HepG2 (cell line): ENCODE data around the gene DIP2C. TPM values are rescaled to one million over a fixed set of nuclear protein-coding genes. Genes with fewer than 3 reads are reported as not detected.

ENCODE experiments used
- ATAC-seq: fragments of 200-7000 bp; cut with Tn5 transposase; 3 replicates; pipeline ENCODE4 v1.9.1; 2020; ENCODE audit warnings: mild to moderate bottlenecking, moderate library complexity
- BruUV-seq: library from RNA; stranded (reverse); fragments of 400-500 nt; replicated peaks from 2 replicates; lab custom pipeline; 2021; lab: Mats Ljungman, UMichigan
- CTCF ChIA-PET: fragments of 300-600 bp; formaldehyde crosslinking; extraction: SDS; loops from one replicate; lab custom pipeline; 2021; ENCODE audit warnings: low total read pairs, inconsistent platforms, low intra/inter-chr PET ratio; lab: Yijun Ruan, JAX
- POLR2A ChIA-PET: fragments of 350-600 bp; sonication (Branson Sonifier 250); formaldehyde crosslinking; loops from one replicate; lab custom pipeline; 2020; ENCODE audit warnings: antibody characterized with exemption, inconsistent platforms; lab: Yijun Ruan, JAX
- DNase-seq: peaks from one replicate; pipeline ENCODE4 v3.0.0-alpha.2; 2015; ENCODE audit warnings: low spot score
- FAIRE-seq: peaks from 3 replicates; lab custom pipeline; 2011; peaks lifted over from hg19 to GRCh38; lab: Jason Lieb, UNC
- H2AFZ ChIP-seq: one replicate; pipeline ENCODE4 v1.6.1; 2011; ENCODE audit warnings: low read length, inconsistent platforms
- H3K27ac ChIP-seq: fragments of 300-600 bp; 3 replicates; pipeline ENCODE4 v1.8.0; 2011; ENCODE audit warnings: mixed run types, mild to moderate bottlenecking, mixed read lengths, low read length, inconsistent platforms; ENCODE audit not compliant: insufficient read depth; ENCODE audit errors: extremely low read length
- H3K27me3 ChIP-seq, 2 experiments: fragments of 200-600 bp in 1 of 2; 2 replicates in 1 of 2; 3 replicates in 1 of 2; pipeline versions ENCODE4 v1.6.0 to v1.8.0; 2011; ENCODE audit warnings: low read length in 2 of 2, mild to moderate bottlenecking in 2 of 2, moderate library complexity in 2 of 2, inconsistent platforms in 1 of 2; ENCODE audit not compliant: insufficient read depth in 2 of 2, control insufficient read depth in 1 of 2
- H3K36me3 ChIP-seq, 2 experiments: fragments of 200-600 bp in 1 of 2; replicated peaks in 1 of 2; 2 replicates in 1 of 2; 3 replicates in 1 of 2; pipeline versions ENCODE4 v1.5.1 to v1.8.0; 2011; ENCODE audit warnings: low read length in 2 of 2, inconsistent platforms in 1 of 2; ENCODE audit not compliant: insufficient read depth in 2 of 2, control insufficient read depth in 1 of 2
- H3K4me1 ChIP-seq: 2 replicates; pipeline ENCODE4 v1.5.1; 2012; ENCODE audit warnings: low read length, inconsistent platforms; ENCODE audit not compliant: insufficient read depth
- H3K4me2 ChIP-seq: 2 replicates; pipeline ENCODE4 v1.6.0; 2011; ENCODE audit warnings: low read depth, low read length, inconsistent platforms
- H3K4me3 ChIP-seq, 3 experiments: fragments of 200-600 bp in 1 of 3; sonication (generic), shearing (Covaris generic) in 1 of 3; replicated peaks in 1 of 3; 2 replicates each; pipeline ENCODE4 v1.5.1; 2011 to 2016; ENCODE audit warnings: low read length in 3 of 3, inconsistent platforms in 2 of 3, low read depth in 2 of 3, mild to moderate bottlenecking in 2 of 3, control low read depth in 1 of 3, mixed read lengths in 1 of 3; ENCODE audit not compliant: insufficient read depth in 1 of 3
- H3K79me2 ChIP-seq: one replicate; pipeline ENCODE4 v1.6.1; 2011; ENCODE audit warnings: low read length, inconsistent platforms; ENCODE audit not compliant: insufficient read depth
- H3K9ac ChIP-seq: 2 replicates; pipeline ENCODE4 v1.6.0; 2011; ENCODE audit warnings: mild to moderate bottlenecking, low read depth, low read length, inconsistent platforms; ENCODE audit not compliant: insufficient read depth
- H3K9me3 ChIP-seq: 2 replicates; pipeline ENCODE4 v1.5.1; 2012; ENCODE audit warnings: mild to moderate bottlenecking, low read length
- H4K20me1 ChIP-seq: 2 replicates; pipeline ENCODE4 v1.6.0; 2011; ENCODE audit warnings: inconsistent platforms, mild to moderate bottlenecking, low read length, moderate library complexity; ENCODE audit not compliant: insufficient read depth
- ATRX ChIP-seq: sonication (generic); formaldehyde crosslinking; IDR thresholded peaks from 2 replicates; pipeline ENCODE4 v1.4.0; 2020; ENCODE audit warnings: missing genetic modification reagents, borderline replicate concordance
- ETV6 ChIP-seq: sonication (generic); formaldehyde crosslinking; conservative IDR thresholded peaks from 2 replicates; pipeline ENCODE4 v1.4.0; 2020; ENCODE audit warnings: missing genetic modification reagents
- MIER2 ChIP-seq: IDR thresholded peaks from 2 replicates; pipeline ENCODE4 v1.6.1; 2016; ENCODE audit warnings: missing biosample characterization, missing genetic modification reagents
- SRSF9 ChIP-seq: fragments of 200-400 bp; formaldehyde crosslinking; IDR thresholded peaks from 2 replicates; pipeline ENCODE4 v1.6.1; 2018; ENCODE audit warnings: borderline replicate concordance, mild to moderate bottlenecking, low read depth, low read length; ENCODE audit not compliant: insufficient read depth, poor library complexity, severe bottlenecking
- TGIF2 ChIP-seq: IDR thresholded peaks from 2 replicates; pipeline ENCODE4 v1.6.1; 2016; ENCODE audit warnings: control low read depth, missing compliant biosample characterization
- ZNF329 ChIP-seq: sonication (generic); formaldehyde crosslinking; IDR thresholded peaks from 2 replicates; pipeline ENCODE4 v1.9.0; 2021; ENCODE audit warnings: low read depth, mild to moderate bottlenecking, missing genetic modification reagents
- ZNF441 ChIP-seq: sonication (generic); formaldehyde crosslinking; IDR thresholded peaks from 2 replicates; pipeline ENCODE4 v1.7.0; 2021; ENCODE audit warnings: missing genetic modification reagents, borderline replicate concordance
- ZNF770 ChIP-seq: sonication (generic); formaldehyde crosslinking; IDR thresholded peaks from 2 replicates; pipeline ENCODE4 v1.5.0; 2020; ENCODE audit warnings: mild to moderate bottlenecking, missing genetic modification reagents
- WGBS: methylation state at CpG from one replicate; pipeline ENCODE4 v1.1.6; 2017; ENCODE audit warnings: low lambda C conversion rate; 5-methylcytosine and 5-hydroxymethylcytosine counted together
- in situ Hi-C: cut with HindIII; loops from 2 replicates; pipeline ENCODE4 v1.10.0; 2017; ENCODE audit warnings: low pct_unique_long_range_greater_than_20kb; ENCODE audit not compliant: extremely low pct_ligation_motif_present
- intact Hi-C: fragments of 100-400 bp; cut with micrococcal nuclease; formaldehyde crosslinking; loops from one replicate; pipeline ENCODE4 v1.10.0; 2022; ENCODE audit not compliant: unreplicated experiment
- polyA plus RNA-seq, 8 experiments: library from polyadenylated mRNA; depleted of rRNA in 3 of 8; stranded (reverse) in 7 of 8; unstranded in 1 of 8; fragments of >200 nt; fragmentation: Illumina TruSeq in 4 of 8; extraction: Trizol in 4 of 8; gene quantifications; 2 replicates each; pipeline versions ENCODE4 v1.2.1 to v1.2.3, GENCODE V29; 2011 to 2016; ENCODE audit warnings: low read depth in 4 of 8, missing spikeins in 1 of 8, mixed read lengths in 1 of 8; ENCODE audit not compliant: insufficient read depth in 1 of 8
- total RNA-seq, 5 experiments: library from RNA; depleted of rRNA; stranded (reverse); fragments of >200 nt; fragmentation: Illumina TruSeq; extraction: Trizol; gene quantifications; 2 replicates each; pipeline ENCODE4 v1.2.3, GENCODE V29; 2016; ENCODE audit warnings: low read depth in 1 of 5

Gene DIP2C
- total and polyA plus RNA-seq, 2 of the 13 experiments (the other 11 are each of a cell fraction or from before 2014, with no cell fraction given) = 2.2 to 2.7 TPM

GRCh38 chr10:568848-569247, 120.6 kb downstream of the DIP2C start:
- ChIA-PET CTCF (no interaction called here), POLR2A (interaction anchor here (0.6 kb wide), 1 partner anchor 494 kb away, joined by 3 read pairs; no protein-coding TSS in a partner anchor)
- ATAC-seq (no peak), FAIRE-seq (no peak), DNase-seq (no peak)
- H4K20me1 ChIP-seq = no peaks in the 10 kb centered on the region
- H3K4me1 ChIP-seq = peaks cover 12% of the 10 kb centered on the region
- no peaks in the 10 kb centered on the region for H3K79me2 ChIP-seq
- TF ChIP-seq ZNF329 (CRISPR knock-in tag) = peak; percentile 92
- no peak for TF ChIP-seq ETV6 (CRISPR knock-in tag)
- TF ChIP-seq ZNF441 (CRISPR knock-in tag) = no peak
- 93% methylated on average over 6 of the region's 7 CpGs for WGBS
- intact Hi-C loops = no loop called here
- no peak overlapping the region for H3K9ac ChIP-seq
- in situ Hi-C loops = no loop called here
- no peak overlapping the region for H3K27ac ChIP-seq
- H2AFZ ChIP-seq = no peak overlapping the region
- H3K27me3 ChIP-seq = no peaks in the 10 kb centered on the region
- no peaks in the 10 kb centered on the region for H3K9me3 ChIP-seq
- no TSS peak for BruUV-seq
- H3K4me3 ChIP-seq = no peak overlapping the region
- H3K36me3 ChIP-seq = no peaks in the 10 kb centered on the region
- no peak overlapping the region for H3K4me2 ChIP-seq

- BruUV-seq = no TSS peak
- H3K79me2 ChIP-seq = no peaks in the 10 kb centered on the region
- no peaks in the 10 kb centered on the region for H3K36me3 ChIP-seq
- H3K27ac ChIP-seq = no peak overlapping the region
- no peak overlapping the region for H3K9ac ChIP-seq
- no peak overlapping the region for H3K4me3 ChIP-seq
- FAIRE-seq = no peak
- peaks cover 12% of the 10 kb centered on the region for H3K4me1 ChIP-seq
- no peak overlapping the region for H3K4me2 ChIP-seq
- ChIA-PET CTCF (no interaction called here), POLR2A (no interaction called here)
- no peaks in the 10 kb centered on the region for H3K9me3 ChIP-seq
- TF ChIP-seq TGIF2 (CRISPR knock-in tag) (no peak), SRSF9 (no peak), ZNF770 (CRISPR knock-in tag) (peak; percentile 4; the same call in 1 of the 2 replicates), ATRX (no peak), MIER2 (CRISPR knock-in tag) (no peak)
- DNase-seq = no peak
- ATAC-seq = no peak
- 92% methylated on average over 10 of the region's 12 CpGs for WGBS
- intact Hi-C loops = no loop called here
- H2AFZ ChIP-seq = no peak overlapping the region
- no peaks in the 10 kb centered on the region for H4K20me1 ChIP-seq
- in situ Hi-C loops = no loop called here
- H3K27me3 ChIP-seq = no peaks in the 10 kb centered on the region
Measured at GRCh38 chr10:567869-568268, 121.6 kb downstream of the DIP2C start.
